Esophagus mucosa (tissue), 1 donor: ENCODE measurements around the gene KLRC4. TPM values are rescaled to one million over a fixed set of nuclear protein-coding genes. Genes with fewer than 3 reads are reported as not detected.
"Not testable (repeated sequence)": the region's sequence is repeated elsewhere in the genome, so short reads cannot be mapped to it uniquely, and the experiment has no call there.

Experiments used
- ATAC-seq: fragments of 200-7000 bp; cut with Tn5 transposase; one replicate; pipeline ENCODE4 v1.9.1; 2020
- total RNA-seq: library from RNA; stranded (reverse); gene quantifications from one replicate; pipeline ENCODE4 v1.2.4, GENCODE V29; 2023
- donor health status: DM: yes; HTN: yes; CAD: no.

The KLRC4 gene, protein sequence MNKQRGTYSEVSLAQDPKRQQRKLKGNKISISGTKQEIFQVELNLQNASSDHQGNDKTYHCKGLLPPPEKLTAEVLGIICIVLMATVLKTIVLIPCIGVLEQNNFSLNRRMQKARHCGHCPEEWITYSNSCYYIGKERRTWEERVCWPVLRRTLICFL
- total RNA-seq, result not detected

DNA sequence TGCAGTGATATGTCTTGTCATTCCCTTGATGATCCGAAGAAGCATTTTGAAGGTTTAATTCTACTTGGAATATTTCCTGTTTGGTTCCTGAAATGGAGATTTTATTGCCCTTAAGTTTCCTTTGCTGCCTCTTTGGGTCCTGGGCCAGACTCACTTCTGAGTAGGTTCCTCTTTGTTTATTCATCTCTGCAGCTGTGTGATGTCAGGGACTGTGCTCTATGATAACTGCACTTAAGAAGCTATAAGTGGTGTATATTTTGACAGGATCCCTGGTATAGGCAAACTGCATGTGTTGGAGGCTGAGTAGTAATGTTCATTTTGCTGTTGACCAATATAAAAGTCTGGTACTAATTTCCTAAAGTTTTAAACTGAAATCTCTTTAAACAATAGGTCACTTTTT, at the start of gene KLRC4:
KLRC4 (minus strand) TSS at position 366 of the 400 bp plus-strand sequence; CDS start at position 184, 182 bp downstream.
- ATAC-seq, result no peak

DNA sequence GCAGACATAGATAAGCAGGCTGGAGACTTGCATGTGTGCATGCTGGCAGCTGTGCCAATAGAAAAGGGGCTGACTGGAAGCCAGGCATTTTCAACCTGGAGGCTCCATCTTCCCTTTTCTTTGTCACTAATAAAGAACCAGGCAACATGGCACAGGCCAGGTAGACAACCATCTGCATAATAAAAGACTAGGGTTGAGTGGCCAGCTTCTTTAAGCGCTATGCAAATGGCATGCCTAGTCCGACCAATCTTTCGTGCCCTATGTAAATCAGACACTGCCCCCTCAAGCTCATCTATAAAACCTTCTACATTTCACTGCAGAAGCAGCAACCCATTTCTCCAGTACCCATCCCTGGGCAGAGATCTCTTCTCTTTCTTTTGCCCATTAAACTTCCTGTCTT, 48.2 kb upstream of the KLRC4 start:
- ATAC-seq, result no peak

DNA sequence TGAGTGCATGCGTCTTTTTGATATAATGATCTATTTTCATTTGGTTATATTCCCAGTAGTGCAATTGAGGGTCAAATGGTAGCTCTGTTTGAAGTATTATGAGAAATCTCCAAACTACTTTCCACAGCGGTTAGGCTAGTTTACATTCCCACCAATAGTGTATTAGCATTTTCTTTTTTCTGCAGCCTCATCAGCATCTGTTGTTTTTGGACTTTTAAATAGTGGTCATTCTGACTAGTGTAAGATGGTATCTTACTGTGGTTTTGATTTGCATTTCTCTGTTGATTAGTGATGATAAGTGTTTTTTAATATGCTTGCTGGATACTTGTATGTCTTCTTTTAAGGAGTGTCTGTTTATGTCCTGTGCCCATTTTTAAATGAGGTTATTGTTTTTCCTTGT, 47.3 kb upstream of the KLRC4 start:
- ATAC-seq, result no peak

DNA sequence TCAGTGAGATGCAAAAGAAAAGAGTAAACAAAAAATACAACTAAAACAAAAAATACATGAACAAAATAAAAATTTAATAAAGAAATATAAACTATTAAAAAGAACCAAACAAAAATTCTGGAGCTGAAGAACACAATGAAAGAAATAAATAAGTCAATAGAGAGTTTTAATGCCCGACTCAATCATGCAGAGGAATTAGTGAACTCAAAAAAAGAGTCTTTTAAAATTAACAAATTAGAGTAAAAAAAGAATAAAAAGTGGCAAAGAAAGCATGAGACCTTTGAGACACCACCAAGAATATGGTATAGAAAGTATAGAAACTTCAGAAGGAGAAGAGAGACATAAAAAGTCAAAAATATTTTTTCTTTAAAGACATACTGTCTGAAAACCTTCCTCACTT, 46.2 kb upstream of the KLRC4 start:
- no peak for ATAC-seq

DNA sequence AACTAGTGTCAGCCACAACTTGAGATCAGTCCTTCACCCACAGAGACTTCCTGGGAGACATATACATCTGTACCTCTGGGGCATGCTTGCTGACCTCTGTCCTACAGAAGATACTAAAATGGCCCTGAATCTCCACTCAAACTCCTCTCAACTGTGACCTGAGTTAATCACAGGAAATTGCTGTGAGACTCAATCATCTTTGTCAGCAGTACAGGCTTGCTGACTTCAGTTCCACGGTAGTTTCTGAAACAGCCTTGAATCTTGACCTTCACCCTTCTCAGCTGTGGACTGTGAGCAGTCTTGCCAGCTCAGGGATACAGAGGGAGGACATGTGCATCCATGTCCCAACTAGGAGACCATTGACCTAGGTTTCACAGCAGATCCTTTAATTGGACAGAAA, 45.0 kb upstream of the KLRC4 start:
- ATAC-seq, result no peak

DNA sequence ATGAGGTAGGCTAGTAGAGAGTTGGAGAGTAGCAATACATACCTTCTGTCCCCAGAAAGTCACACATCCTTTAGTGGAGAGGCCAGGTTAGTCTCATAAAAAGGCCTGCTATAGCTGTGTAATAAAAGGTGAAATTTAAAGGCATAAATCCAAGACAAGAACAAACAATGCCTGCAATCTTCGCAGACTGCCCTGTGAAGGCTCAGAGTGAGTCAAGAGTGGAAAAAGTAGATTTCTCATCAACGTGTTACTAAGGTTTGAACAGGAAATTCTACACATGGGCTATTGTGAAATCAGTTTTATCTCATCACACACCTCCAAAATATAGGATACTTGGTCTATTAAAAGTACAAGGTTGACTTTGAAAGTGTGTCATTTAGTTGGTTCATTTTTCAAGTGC, 43.6 kb upstream of the KLRC4 start, which contains the start of gene KLRC1:
KLRC1 (minus strand) TSS at position 222 of the 400 bp plus-strand sequence. CDS start 2,221 bp downstream, outside the sequence.
- peak; percentile 36 for ATAC-seq

DNA sequence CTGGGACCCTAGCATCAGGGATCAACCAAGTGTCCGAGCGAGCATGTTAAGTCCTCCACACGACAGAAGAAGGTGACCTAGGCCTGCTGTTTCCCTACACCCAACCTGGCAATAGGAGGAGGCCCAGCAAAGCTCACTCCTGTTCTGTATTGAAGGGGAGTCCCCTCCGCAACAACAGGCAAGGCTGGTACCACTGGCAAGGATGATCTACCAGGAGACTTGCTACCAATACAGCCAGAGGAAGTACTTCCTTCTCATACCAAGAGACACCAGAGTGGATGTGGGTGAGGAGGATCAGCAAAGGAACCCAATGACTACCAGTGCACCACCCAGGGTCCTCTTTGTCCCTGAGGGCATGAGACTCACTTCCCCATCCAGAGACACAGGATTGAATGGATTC, 38.7 kb upstream of the KLRC4 start:
- no peak for ATAC-seq

DNA sequence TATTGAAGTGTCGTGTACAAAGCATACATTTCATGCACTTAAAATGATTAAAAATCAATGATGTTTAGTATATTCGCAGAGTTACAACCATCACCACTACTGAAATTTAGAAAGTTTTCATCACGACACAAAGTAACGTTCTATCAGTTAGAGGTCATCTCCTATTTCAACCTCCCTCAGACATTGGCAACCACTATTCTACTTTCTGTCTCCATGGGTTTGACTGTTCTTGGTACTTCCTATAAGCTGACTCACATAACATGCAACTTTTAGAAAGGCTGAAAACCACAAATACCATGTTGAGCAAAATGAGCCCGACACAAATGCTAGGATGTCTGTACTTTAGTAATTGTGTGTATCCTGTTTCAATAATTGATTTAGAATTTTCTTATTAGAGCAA, 36.5 kb upstream of the KLRC4 start:
- ATAC-seq, result not testable (repeated sequence)

DNA sequence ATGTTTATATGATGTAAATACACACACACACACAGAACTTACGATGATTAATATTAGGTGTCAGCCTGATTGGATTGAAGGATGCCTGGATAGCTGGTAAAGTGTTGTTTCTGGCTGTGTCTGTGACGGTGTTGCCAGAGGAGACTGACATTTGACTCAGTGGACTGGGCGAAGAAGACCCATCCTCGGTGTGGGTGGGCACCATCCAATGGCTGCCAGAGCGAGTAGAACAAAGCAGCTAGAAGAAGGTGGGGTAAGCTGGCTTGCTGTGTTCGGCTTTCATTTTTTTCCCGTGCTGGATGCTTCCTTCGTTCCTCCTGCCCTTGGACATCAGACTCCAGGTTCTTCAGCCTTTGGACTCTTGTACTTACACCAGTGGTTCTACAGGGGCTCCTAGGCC, 31.6 kb upstream of the KLRC4 start:
- not testable (repeated sequence) for ATAC-seq

DNA sequence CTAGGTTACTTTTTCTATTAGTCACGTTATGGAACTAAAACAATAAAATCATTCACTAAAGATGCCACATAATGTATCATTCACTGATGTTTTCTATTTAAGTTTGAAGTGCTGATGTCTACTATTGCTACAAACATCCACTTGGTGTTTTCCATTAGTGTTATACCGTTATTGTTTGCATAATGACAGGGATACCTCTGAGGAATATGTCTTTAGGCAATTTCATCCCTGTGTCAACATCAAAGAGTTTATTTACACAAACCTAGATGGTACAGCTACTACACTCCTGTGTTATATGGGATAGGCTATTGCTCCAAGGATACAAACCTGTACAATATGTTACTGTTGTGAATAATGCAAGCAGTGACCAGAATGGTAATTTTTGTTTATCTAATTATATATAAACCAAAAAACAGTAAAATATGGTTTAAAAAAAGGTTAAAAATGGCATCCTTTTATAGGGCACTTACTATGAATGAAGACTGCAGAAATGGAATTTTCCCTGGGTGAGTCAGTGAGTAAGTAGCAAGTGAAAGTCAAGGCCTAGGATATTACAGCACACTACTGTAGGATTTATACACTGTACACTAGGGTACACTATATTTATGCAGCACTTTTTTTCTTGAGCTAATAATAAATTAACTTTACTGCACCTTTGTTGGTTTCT, 30.2 kb upstream of the KLRC4 start:
- not testable (repeated sequence) for ATAC-seq

DNA sequence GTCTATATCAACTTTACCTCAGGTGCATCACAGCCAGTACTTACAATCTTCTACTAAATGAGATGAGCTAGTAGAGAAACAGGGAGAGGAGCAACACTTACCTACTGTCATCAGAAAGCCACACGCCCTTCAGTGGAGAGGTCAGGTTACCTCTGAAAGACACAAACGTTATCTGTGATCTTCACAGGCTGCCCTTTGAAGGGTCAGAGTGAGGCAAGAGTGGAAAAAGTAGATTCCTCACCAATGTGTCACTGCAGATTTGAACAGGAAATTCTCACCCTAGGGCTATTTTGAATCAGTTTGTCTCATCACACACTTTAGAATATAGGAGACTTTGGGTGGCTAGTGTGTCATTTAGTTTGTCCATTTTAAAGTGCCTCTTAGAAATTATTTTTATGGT, 28.0 kb upstream of the KLRC4 start:
- not testable (repeated sequence) for ATAC-seq

DNA sequence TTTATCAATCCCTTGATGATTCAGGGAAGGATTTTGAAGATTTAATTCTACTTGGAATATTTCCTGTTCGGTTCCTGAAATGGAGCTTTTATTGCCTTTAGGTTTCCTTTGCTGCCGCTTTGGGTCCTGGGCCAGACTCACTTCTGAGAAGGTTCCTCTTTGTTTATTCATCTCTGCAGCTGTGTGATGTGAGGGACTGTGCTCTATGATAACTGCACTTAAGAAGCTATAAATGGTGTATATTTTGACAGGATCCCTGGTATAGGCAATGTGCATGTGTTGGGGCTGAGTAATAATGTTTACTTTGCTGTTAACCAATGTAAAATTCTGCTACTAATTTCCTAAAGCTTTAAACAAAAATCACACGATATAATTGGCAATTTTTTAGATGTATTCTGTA, 26.3 kb upstream of the KLRC4 start, which contains the start of gene KLRC2:
KLRC2 (minus strand) TSS at position 195 of the 400 bp plus-strand sequence; CDS start at position 171, 24 bp downstream.
- ATAC-seq, result peak; percentile 48

DNA sequence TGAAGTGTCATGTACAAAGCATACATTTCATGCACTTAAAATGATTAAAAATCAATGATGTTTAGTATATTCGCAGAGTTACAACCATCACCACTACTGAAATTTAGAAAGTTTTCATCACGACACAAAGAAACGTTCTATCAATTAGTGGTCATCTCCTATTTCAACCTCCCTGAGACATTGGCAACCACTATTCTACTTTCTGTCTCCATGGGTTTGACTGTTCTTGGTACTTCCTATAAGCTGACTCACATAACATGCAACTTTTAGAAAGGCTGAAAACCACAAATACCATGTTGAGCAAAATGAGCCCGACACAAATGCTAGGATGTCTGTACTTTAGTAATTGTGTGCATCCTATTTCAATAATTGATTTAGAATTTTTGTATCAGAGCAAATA, 21.1 kb upstream of the KLRC4 start:
- ATAC-seq, result not testable (repeated sequence)

DNA sequence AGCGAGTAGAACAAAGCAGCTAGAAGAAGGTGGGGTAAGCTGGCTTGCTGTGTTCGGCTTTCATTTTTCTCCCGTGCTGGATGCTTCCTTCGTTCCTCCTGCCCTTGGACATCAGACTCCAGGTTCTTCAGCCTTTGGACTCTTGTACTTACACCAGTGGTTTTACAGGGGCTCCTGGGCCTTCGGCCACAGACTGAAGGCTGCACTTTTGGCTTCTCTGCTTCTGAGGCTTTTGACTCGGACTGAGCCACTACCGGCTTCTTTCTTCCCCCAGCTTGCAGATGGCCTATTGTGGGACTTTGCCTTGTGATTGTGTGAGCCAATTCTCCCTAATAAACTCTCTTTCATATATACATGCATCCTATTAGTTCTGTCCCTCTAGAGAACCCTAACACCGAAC, 16.4 kb upstream of the KLRC4 start:
- not testable (repeated sequence) for ATAC-seq

DNA sequence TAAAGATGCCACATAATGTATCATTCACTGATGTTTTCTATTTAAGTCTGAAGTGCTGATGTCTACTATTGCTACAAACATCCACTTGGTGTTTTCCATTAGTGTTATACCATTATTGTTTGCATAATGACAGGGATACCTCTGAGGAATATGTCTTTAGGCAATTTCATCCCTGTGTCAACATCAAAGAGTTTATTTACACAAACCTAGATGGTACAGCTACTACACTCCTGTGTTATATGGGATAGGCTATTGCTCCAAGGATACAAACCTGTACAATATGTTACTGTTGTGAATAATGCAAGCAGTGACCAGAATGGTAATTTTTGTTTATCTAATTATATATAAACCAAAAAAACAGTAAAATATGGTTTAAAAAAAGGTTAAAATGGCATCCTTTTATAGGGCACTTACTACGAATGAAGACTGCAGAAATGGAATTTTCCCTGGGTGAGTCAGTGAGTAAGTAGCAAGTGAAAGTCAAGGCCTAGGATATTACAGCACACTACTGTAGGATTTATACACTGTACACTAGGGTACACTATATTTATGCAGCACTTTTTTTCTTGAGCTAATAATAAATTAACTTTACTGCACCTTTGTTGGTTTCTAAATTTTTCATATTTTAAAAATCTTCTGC, 14.8 kb upstream of the KLRC4 start:
- not testable (repeated sequence) for ATAC-seq

DNA sequence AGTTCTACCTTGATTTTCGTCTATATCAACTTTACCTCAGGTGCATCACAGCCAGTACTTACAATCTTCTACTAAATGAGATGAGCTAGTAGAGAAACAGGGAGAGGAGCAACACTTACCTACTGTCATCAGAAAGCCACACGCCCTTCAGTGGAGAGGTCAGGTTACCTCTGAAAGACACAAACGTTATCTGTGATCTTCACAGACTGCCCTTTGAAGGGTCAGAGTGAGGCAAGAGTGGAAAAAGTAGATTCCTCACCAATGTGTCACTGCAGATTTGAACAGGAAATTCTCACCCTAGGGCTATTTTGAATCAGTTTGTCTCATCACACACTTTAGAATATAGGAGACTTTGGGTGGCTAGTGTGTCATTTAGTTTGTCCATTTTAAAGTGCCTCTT, 12.6 kb upstream of the KLRC4 start:
- not testable (repeated sequence) for ATAC-seq

DNA sequence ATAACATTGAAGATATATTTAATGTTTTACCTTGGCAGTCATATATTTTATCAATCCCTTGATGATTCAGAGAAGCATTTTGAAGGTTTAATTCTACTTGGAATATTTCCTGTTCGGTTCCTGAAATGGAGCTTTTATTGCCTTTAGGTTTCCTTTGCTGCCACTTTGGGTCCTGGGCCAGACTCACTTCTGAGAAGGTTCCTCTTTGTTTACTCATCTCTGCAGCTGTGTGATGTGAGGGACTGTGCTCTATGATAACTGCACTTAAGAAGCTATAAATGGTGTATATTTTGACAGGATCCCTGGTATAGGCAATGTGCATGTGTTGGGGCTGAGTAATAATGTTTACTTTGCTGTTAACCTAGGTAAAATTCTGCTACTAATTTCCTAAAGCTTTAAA, 10.8 kb upstream of the KLRC4 start, which contains the start of gene KLRC3:
KLRC3 (minus strand) TSS at position 262 of the 400 bp plus-strand sequence; CDS start at position 217, 45 bp downstream.
- not testable (repeated sequence) for ATAC-seq

DNA sequence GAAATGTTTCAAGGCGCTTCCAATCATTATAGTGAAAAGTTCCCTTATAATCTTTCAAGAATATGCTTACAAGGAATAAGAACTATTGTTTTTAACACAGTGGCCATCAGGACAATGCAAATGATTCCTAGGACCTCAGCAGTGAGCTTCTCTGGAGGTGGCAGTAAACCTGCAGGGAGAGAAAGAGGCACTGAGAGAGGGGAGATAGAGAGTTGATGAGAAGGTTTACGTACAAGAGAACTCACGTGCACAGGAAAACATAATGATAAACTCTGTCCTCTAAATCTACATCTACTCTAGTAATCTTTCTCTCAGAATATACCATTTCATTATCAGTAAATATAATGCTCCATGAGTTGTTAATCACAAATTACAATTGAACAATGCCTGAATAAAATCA, 715 bp downstream of the KLRC4 start:
- no peak for ATAC-seq

DNA sequence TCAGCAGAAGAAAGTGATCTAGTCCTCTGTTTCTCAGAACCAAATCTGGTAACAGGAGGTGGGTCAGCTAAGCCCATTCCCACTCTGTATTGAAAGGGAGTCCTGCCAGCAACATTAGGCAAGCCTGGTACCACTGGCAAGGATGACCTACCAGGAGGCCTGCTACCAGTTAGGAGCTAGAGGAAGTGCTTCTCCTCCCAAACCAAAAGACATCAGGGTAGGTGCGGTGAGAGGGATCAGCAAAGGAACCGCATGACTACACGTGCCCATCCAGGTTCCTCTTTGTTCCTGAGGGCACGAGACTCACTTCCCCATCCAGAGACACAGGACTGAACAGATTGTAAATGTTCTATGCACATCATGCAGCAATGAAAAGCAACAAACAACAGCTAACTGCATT, 2.8 kb downstream of the KLRC4 start:
- ATAC-seq, result no peak

DNA sequence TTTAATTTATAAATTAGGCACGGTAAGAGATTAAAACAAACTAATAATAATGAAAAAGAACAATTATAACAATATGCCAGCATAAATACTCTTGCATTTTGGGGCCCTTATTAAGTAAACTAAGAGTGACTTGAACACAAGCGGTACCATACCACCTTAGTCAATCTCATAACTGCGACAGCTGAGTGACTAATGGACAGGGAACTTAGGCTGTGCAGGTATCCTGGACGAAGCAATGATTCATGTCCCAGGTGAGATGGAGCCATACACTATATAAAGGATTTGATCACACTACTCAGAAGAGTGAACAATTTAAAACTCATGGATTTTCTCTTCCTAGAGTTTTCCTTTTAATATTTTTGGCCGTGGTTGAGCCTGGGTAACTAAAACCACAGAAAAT, 4.3 kb downstream of the KLRC4 start:
- peak; percentile 60 for ATAC-seq

DNA sequence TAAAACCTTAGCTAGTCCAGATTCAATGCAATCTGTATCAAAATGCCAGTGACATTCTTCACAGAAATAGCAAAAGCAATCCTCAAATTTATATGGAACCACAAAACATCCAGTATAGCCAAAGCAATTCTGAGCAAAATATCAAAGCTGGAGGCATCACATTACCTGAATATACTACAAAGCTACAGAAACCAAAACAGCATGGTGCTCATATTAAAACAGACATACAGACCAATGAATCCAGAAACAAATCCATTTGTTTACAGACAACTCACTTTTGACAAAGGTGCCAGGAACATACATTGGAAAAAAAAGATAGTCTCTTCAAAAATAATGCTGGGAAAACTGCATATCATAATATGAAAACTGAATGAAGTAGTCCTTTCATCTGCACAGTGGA, 4.8 kb downstream of the KLRC4 start:
- ATAC-seq, result no peak

DNA sequence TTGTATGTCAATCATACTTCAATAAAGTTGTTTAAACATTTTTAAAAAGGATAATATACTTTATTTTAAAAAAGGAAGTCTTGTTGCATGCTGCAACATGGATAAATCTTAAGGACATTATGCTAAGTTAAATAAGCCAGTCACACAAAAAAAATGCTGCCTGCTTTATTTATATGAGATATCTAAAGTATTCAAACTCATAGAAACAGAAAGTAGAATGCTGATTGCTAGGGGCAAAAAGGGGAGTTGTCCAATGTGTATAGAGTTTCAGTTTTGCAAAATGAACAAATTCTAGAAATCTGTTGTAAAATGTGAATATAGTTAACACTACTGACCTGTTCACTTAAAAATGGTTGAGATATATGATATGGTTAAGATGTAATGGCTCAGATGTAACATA, 8.7 kb downstream of the KLRC4 start:
- ATAC-seq, result no peak

DNA sequence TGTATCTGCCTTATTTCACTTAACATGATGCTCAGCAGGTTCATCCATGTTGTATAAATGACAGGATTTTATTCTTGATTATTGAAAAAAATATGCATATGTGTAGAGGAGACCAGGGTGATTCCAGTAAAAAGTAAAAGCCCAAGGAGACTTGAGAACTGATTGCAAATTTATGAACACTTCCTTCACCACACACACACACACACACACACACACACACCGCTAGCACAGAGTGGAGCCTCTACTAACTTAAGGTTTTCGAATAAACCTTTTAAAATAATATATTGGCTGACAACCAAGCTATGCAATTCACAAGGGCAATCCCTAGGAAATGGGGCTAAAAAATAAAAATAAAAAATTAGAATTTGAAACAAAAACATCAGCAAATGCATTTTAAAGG, 11.4 kb downstream of the KLRC4 start:
- no peak for ATAC-seq

DNA sequence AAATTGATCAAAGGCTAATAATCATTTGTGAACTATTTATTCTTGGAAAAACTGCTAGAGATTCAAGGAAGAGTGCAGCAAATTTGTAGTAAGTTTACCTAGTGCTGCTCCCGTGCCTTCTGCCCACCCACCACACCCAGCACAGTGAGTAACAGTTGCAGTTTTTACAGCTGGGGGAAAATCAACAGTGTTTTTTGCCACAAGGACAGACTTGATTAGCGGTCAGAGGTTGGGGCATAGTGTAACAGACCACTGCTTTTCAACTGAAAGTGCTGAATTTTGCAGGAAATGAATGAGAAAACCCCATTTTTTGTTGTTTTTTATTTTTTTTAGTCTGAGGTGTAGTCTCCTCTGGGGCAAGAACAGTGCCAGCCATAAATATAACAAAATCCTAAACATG, 12.3 kb downstream of the KLRC4 start:
- no peak for ATAC-seq
